Measurements from ENCODE around the gene OR1E2. TPM values are rescaled to one million over a fixed set of nuclear protein-coding genes. Genes with fewer than 3 reads are reported as not detected.
"Not testable (repeated sequence)": the region's sequence is repeated elsewhere in the genome, so short reads cannot be mapped to it uniquely, and the experiment has no call there.

Gene OR1E2
- total RNA-seq, 1 donor from 2014 or later, result not detected

- no peak overlapping the region for H3K9ac ChIP-seq (ENCODE audit: low read depth in 1 of 3, low read length in 3 of 3)
- H3K27me3 ChIP-seq (ENCODE audit: control insufficient read depth in 3 of 3, insufficient read depth in 3 of 3, low read length in 3 of 3), result no peaks in the 10 kb centered on the region
- no peak overlapping the region for H3K4me3 ChIP-seq (ENCODE audit: low read length in 3 of 3)
- H3K27ac ChIP-seq (ENCODE audit: low read depth, low read length), result no peak overlapping the region
- no peaks in the 10 kb centered on the region for H3K36me3 ChIP-seq (ENCODE audit: control insufficient read depth in 3 of 3, insufficient read depth in 3 of 3, low read length in 3 of 3)
- H3K9me3 ChIP-seq (ENCODE audit: control insufficient read depth in 3 of 3, low read length in 3 of 3), result no peaks in the 10 kb centered on the region
- no peaks in the 10 kb centered on the region for H3K4me1 ChIP-seq (ENCODE audit: control insufficient read depth in 3 of 3, insufficient read depth in 3 of 3, low read length in 3 of 3)
These were observed 33.6 kb downstream of the OR1E2 start for GRCh38 chr17:3400055-3400454.

DNA sequence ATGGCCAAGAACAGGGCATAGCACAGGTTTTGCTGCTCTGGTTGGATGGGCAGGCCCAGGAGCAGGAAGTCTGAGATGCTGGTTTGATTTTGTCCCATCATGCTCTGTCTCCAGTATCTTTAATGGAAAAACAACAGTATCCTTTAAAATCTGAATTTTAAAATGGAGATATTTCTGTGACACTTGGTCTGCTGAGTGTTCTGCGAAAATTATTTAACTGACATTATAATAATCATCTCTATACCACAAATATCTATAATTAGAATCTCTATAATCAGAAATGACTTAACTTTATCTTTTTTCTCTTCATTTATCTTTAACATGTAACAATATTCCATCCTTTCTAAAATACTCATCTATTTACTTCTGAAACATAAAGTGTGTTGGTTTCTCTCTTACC is 35.3 kb downstream of the OR1E2 start, which contains the start of gene OR1E1:
OR1E1 (minus strand) TSS at position 101 of the 400 bp plus-strand sequence; CDS start at position 101, 0 bp downstream.
- H3K4me3 ChIP-seq (ENCODE audit: low read length in 3 of 3), result no peak within 1 kb of the TSS
- no peak within 1 kb of the TSS for H3K27ac ChIP-seq (ENCODE audit: low read depth, low read length)
- no peaks in the 10 kb centered on the region for H3K36me3 ChIP-seq (ENCODE audit: control insufficient read depth in 3 of 3, insufficient read depth in 3 of 3, low read length in 3 of 3)
- H3K9me3 ChIP-seq (ENCODE audit: control insufficient read depth in 3 of 3, low read length in 3 of 3), result no peaks in the 10 kb centered on the region
- no peaks in the 10 kb centered on the region for H3K27me3 ChIP-seq (ENCODE audit: control insufficient read depth in 3 of 3, insufficient read depth in 3 of 3, low read length in 3 of 3)
- no peak within 1 kb of the TSS for H3K9ac ChIP-seq (ENCODE audit: low read depth in 1 of 3, low read length in 3 of 3)
- no peaks in the 10 kb centered on the region for H3K4me1 ChIP-seq (ENCODE audit: control insufficient read depth in 3 of 3, insufficient read depth in 3 of 3, low read length in 3 of 3)

GRCh38 chr17:3397801-3398200 is 35.8 kb downstream of the OR1E2 start:
- not testable (repeated sequence) for H3K27me3 ChIP-seq (ENCODE audit: control insufficient read depth in 3 of 3, insufficient read depth in 3 of 3, low read length in 3 of 3); H3K9me3 ChIP-seq (ENCODE audit: control insufficient read depth in 3 of 3, low read length in 3 of 3); H3K36me3 ChIP-seq (ENCODE audit: control insufficient read depth in 3 of 3, insufficient read depth in 3 of 3, low read length in 3 of 3); H3K9ac ChIP-seq (ENCODE audit: low read depth in 1 of 3, low read length in 3 of 3); H3K27ac ChIP-seq (ENCODE audit: low read depth, low read length); H3K4me1 ChIP-seq (ENCODE audit: control insufficient read depth in 3 of 3, insufficient read depth in 3 of 3, low read length in 3 of 3); H3K4me3 ChIP-seq (ENCODE audit: low read length in 3 of 3)

DNA sequence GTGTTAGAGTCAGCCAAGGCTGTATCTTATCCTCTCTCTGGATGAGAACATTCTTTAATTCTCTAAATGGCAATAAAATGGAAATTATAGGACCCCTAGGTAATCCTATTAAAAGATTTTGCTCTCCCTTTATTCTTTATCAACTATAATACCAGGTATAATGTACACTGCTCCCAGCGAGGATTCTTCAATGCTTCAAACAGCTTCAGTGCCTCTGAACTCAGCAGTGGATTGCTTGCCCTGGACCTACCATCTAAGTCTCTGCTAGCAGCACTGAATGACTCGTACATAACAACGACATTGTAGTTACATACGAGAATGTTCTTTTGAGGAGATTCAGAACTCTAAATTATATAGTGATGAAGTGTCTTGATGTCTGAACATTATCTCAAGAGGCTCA is 43.9 kb downstream of the OR1E2 start:
- Histone ChIP-seq H3K9me3 (ENCODE audit: control insufficient read depth in 3 of 3, low read length in 3 of 3) (no peaks in the 10 kb centered on the region), H3K9ac (ENCODE audit: low read depth in 1 of 3, low read length in 3 of 3) (no peak overlapping the region), H3K27ac (ENCODE audit: low read depth, low read length) (no peak overlapping the region), H3K4me1 (ENCODE audit: control insufficient read depth in 3 of 3, insufficient read depth in 3 of 3, low read length in 3 of 3) (no peaks in the 10 kb centered on the region), H3K27me3 (ENCODE audit: control insufficient read depth in 3 of 3, insufficient read depth in 3 of 3, low read length in 3 of 3) (peaks cover 10 to 16% (median 14%) of the 10 kb centered on the region in 3 donors), H3K4me3 (ENCODE audit: low read length in 3 of 3) (no peak overlapping the region), H3K36me3 (ENCODE audit: control insufficient read depth in 3 of 3, insufficient read depth in 3 of 3, low read length in 3 of 3) (no peaks in the 10 kb centered on the region)

GRCh38 chr17:3385869-3386816 is 47.5 kb downstream of the OR1E2 start, which contains the start of gene OR3A2:
Gene OR3A2 (minus strand): TSS chr17:3386308.
- Histone ChIP-seq H3K27me3 (ENCODE audit: control insufficient read depth in 3 of 3, insufficient read depth in 3 of 3, low read length in 3 of 3) (peaks cover 13 to 18% (median 16%) of the 10 kb centered on the region in 3 donors), H3K4me3 (ENCODE audit: low read length in 3 of 3) (no peak within 1 kb of the TSS)

More at GRCh38 chr17:3385869-3386816, 47.5 kb downstream of the OR1E2 start, which contains the start of gene OR3A2:
- no peak within 1 kb of the TSS for H3K9ac ChIP-seq (ENCODE audit: low read depth in 1 of 3, low read length in 3 of 3)
- no peaks in the 10 kb centered on the region for H3K9me3 ChIP-seq (ENCODE audit: control insufficient read depth in 3 of 3, low read length in 3 of 3)
- H3K36me3 ChIP-seq (ENCODE audit: control insufficient read depth in 3 of 3, insufficient read depth in 3 of 3, low read length in 3 of 3), result no peaks in the 10 kb centered on the region
- no peak within 1 kb of the TSS for H3K27ac ChIP-seq (ENCODE audit: low read depth, low read length)
- no peaks in the 10 kb centered on the region for H3K4me1 ChIP-seq (ENCODE audit: control insufficient read depth in 3 of 3, insufficient read depth in 3 of 3, low read length in 3 of 3)

Other genes with a start within 250 kb of the OR1E2 start
- gene OR1A2, start 236.3 kb downstream of the OR1E2 start, total RNA-seq, result not detected
- not detected for gene OR1A1, start 226.2 kb downstream of the OR1E2 start, total RNA-seq
- gene OR3A1, start 135.5 kb downstream of the OR1E2 start, total RNA-seq, result 0.52 TPM
- 1.6 TPM for gene OR3A2, start 47.5 kb downstream of the OR1E2 start, total RNA-seq
- gene OR1E1, start 35.4 kb downstream of the OR1E2 start, total RNA-seq, result not detected
- not detected for gene OR3A3, start 22.5 kb downstream of the OR1E2 start, total RNA-seq
- 2.1 TPM for gene SPATA22, start 38.0 kb upstream of the OR1E2 start, total RNA-seq
- 1.6 TPM for gene ASPA, start 42.2 kb upstream of the OR1E2 start, total RNA-seq
- 0.52 TPM for gene TRPV3, start 124.0 kb upstream of the OR1E2 start, total RNA-seq
- gene TRPV1, start 175.6 kb upstream of the OR1E2 start, total RNA-seq, result 2.6 TPM
- 6.8 TPM for gene SHPK, start 202.4 kb upstream of the OR1E2 start, total RNA-seq
- gene CTNS, start 202.9 kb upstream of the OR1E2 start, total RNA-seq, result 11.5 TPM
- 31.3 TPM for gene TAX1BP3, start 234.7 kb upstream of the OR1E2 start, total RNA-seq
- gene EMC6, start 235.0 kb upstream of the OR1E2 start, total RNA-seq, result 14.6 TPM